HUES6 (cell line): ENCODE results near the gene SLA2.

Source experiments
- H3K27ac ChIP-seq: 2 replicates; pipeline ENCODE4 v1.7.0; 2013; ENCODE audit warnings: low read depth, mild to moderate bottlenecking, low read length, inconsistent platforms
- H3K27me3 ChIP-seq: 2 replicates; pipeline ENCODE4 v1.6.1; 2013; ENCODE audit warnings: low read length; ENCODE audit not compliant: control insufficient read depth, insufficient read depth
- H3K36me3 ChIP-seq: 2 replicates; pipeline ENCODE4 v1.6.1; 2013; ENCODE audit warnings: low read length; ENCODE audit not compliant: control insufficient read depth, insufficient read depth
- H3K4me1 ChIP-seq: 2 replicates; pipeline ENCODE4 v1.6.1; 2013; ENCODE audit warnings: low read length; ENCODE audit not compliant: control insufficient read depth, insufficient read depth
- H3K4me3 ChIP-seq: 2 replicates; pipeline ENCODE4 v1.5.1; 2013; ENCODE audit warnings: low read depth, low read length
- H3K9ac ChIP-seq: one replicate; pipeline ENCODE4 v1.6.1; 2013; ENCODE audit warnings: mild to moderate bottlenecking, low read length
- H3K9me3 ChIP-seq: 2 replicates; pipeline ENCODE4 v1.6.1; 2013; ENCODE audit warnings: low read depth, low read length; ENCODE audit not compliant: control insufficient read depth, insufficient read depth

SLA2 gene

DNA sequence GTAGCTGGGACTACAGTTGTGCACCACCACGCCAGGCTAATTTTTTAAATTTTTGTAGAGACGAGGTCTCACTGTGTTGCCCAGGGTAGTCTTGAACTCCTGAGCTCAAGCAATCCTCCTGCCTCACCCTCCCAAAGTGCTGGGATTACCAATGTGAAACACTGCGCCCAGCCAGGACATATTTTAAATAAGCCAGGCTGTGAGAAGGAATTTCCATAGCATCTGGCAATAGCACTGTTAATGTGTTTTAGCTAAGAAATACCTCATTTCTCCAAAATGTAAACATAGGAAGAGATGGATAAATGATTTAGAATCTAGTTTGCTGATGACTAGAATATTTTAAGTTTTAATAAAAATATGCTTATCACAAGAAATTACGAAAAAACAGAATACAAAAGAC, 27.0 kb upstream of the SLA2 start:
- Histone ChIP-seq H3K36me3 (peaks cover 11% of the 10 kb centered on the region), H3K9me3 (no peaks in the 10 kb centered on the region), H3K27ac (no peak overlapping the region), H3K4me1 (peaks cover 6% of the 10 kb centered on the region; the same call in 1 of the 2 replicates), H3K4me3 (no peak overlapping the region), H3K9ac (no peak overlapping the region), H3K27me3 (no peaks in the 10 kb centered on the region)

GRCh38 chr20:36670665-36671357, 24.8 kb upstream of the SLA2 start:
- no peak overlapping the region for H3K4me3 ChIP-seq
- H3K27me3 ChIP-seq = no peaks in the 10 kb centered on the region
- H3K27ac ChIP-seq = no peak overlapping the region
- peaks cover 13% of the 10 kb centered on the region for H3K36me3 ChIP-seq
- H3K4me1 ChIP-seq = no peaks in the 10 kb centered on the region
- H3K9ac ChIP-seq = no peak overlapping the region
- H3K9me3 ChIP-seq = no peaks in the 10 kb centered on the region

- Histone ChIP-seq H3K27ac (no peak overlapping the region), H3K9me3 (no peaks in the 10 kb centered on the region), H3K9ac (no peak overlapping the region), H3K27me3 (no peaks in the 10 kb centered on the region), H3K4me1 (no peaks in the 10 kb centered on the region), H3K4me3 (no peak overlapping the region), H3K36me3 (peaks cover 26% of the 10 kb centered on the region)
Observed at GRCh38 chr20:36666181-36666740, 20.3 kb upstream of the SLA2 start.

GRCh38 chr20:36663031-36663430, 17.0 kb upstream of the SLA2 start:
- Histone ChIP-seq H3K4me1 (no peaks in the 10 kb centered on the region), H3K9ac (no peak overlapping the region)

GRCh38 chr20:36658300-36658699, 12.3 kb upstream of the SLA2 start:
- H3K4me1 ChIP-seq = no peaks in the 10 kb centered on the region
- peaks cover 18% of the 10 kb centered on the region for H3K36me3 ChIP-seq
- no peaks in the 10 kb centered on the region for H3K9me3 ChIP-seq
- no peak overlapping the region for H3K4me3 ChIP-seq
- H3K9ac ChIP-seq = no peak overlapping the region
- H3K27me3 ChIP-seq = no peaks in the 10 kb centered on the region
- no peak overlapping the region for H3K27ac ChIP-seq

More at GRCh38 chr20:36663031-36663430, 17.0 kb upstream of the SLA2 start:
- H3K36me3 ChIP-seq = peaks cover 16% of the 10 kb centered on the region
- no peaks in the 10 kb centered on the region for H3K9me3 ChIP-seq
- no peak overlapping the region for H3K4me3 ChIP-seq
- H3K27ac ChIP-seq = no peak overlapping the region
- H3K27me3 ChIP-seq = no peaks in the 10 kb centered on the region

- no peak overlapping the region for H3K4me3 ChIP-seq
- H3K27ac ChIP-seq = no peak overlapping the region
- H3K9ac ChIP-seq = no peak overlapping the region
- H3K27me3 ChIP-seq = no peaks in the 10 kb centered on the region
- H3K4me1 ChIP-seq = no peaks in the 10 kb centered on the region
- no peaks in the 10 kb centered on the region for H3K9me3 ChIP-seq
- peaks cover 24% of the 10 kb centered on the region for H3K36me3 ChIP-seq
Observed at GRCh38 chr20:36656733-36657132, 10.7 kb upstream of the SLA2 start.

- H3K9me3 ChIP-seq = no peaks in the 10 kb centered on the region
- H3K9ac ChIP-seq = no peak overlapping the region
- H3K4me1 ChIP-seq = no peaks in the 10 kb centered on the region
- H3K27me3 ChIP-seq = no peaks in the 10 kb centered on the region
- no peak overlapping the region for H3K4me3 ChIP-seq
- peaks cover 21% of the 10 kb centered on the region for H3K36me3 ChIP-seq
- H3K27ac ChIP-seq = no peak overlapping the region
Observed at GRCh38 chr20:36655004-36655403, 9.0 kb upstream of the SLA2 start.

- Histone ChIP-seq H3K9me3 (no peaks in the 10 kb centered on the region), H3K27me3 (no peaks in the 10 kb centered on the region), H3K36me3 (peaks cover 21% of the 10 kb centered on the region), H3K4me3 (no peak overlapping the region), H3K4me1 (no peaks in the 10 kb centered on the region), H3K27ac (no peak overlapping the region), H3K9ac (no peak overlapping the region)
Observed at GRCh38 chr20:36654506-36654905, 8.5 kb upstream of the SLA2 start.

DNA sequence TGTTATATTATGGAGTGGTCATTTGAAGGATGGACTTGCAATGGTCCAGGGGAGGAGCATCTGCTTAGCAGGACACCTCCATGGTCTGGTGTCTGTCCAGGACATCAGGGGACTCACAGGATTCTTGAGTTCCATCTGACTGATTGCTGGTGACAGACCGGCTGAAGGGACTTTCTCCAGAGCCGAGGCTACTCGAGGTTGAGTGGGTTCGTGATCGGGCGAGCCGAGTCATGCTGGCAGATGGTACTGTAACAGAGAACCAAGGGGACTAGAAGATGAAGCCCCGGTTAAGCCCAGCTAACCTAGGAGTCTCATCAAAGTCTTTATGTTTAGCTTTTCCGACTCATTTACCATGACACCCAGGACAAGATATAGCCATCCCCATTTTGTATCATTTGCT, 7.5 kb upstream of the SLA2 start:
- no peak overlapping the region for H3K27ac ChIP-seq
- peaks cover 21% of the 10 kb centered on the region for H3K36me3 ChIP-seq
- H3K4me3 ChIP-seq = no peak overlapping the region
- no peaks in the 10 kb centered on the region for H3K27me3 ChIP-seq
- no peak overlapping the region for H3K9ac ChIP-seq
- no peaks in the 10 kb centered on the region for H3K9me3 ChIP-seq
- no peaks in the 10 kb centered on the region for H3K4me1 ChIP-seq

DNA sequence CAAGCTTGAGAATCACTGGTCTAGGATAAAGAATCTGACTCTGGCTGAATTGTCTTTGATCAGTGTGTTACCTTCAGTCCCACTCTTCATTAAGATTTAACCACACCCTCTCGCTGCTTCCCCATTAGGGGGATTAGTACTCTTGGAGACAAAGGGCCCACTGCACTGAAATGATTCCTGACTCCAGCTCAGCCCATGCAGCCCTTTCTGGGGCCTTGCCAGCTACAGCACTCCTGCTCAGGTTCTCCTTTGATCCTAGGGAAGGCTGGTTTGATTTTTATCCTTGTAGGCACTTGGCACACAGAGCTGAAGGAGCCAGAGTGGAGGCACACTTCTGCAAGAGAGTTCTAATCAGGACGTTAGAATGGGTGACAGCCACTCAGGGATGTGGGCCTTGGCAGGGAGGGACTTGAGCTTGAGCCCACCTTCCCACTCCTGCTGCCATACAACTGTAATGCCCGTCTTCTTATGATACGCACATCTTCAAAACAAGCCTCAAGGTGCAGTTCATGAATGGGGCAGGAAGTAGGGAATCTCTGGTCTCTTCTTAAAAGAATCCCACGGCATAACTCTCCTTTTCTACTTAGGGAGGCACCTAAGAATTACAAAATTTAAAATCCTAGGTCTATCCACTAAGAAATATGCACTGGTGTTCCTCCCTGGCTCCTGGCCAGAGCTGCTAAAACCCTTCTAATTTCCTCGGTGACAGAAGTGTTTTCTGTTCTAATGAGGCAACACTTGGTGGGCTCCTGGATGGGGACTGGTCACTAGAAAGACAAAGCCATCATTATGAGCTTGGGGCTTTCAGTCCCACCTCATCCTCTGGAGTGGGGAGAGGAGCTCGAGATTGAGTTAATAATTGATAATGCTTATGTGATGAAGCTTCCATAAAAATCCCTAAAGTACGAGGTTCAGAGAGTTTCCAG, 1.5 kb upstream of the SLA2 start:
- no peak overlapping the region for H3K4me3 ChIP-seq
- H3K27me3 ChIP-seq = no peaks in the 10 kb centered on the region
- H3K4me1 ChIP-seq = peaks cover 22% of the 10 kb centered on the region
- no peaks in the 10 kb centered on the region for H3K36me3 ChIP-seq
- no peaks in the 10 kb centered on the region for H3K9me3 ChIP-seq
- H3K9ac ChIP-seq = no peak overlapping the region
- H3K27ac ChIP-seq = no peak overlapping the region

DNA sequence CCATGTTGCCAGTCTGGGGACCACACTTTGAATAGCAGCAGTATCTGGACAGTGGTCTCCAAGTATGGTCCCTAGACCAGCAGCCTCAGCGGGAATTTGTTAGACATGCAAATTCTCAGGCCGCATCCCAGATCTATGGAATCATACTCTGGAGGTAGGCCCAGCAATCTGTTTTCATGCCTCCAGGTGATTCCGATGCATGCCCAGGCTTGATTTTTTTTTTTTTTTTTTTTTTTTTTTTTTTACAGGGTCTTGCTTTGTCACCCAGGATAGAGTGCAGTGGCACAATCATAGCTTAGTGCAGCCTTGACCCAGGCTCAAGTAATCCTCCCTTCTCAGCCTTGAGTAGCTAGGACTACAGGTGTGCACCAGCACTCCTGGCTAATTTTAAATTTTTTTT, 682 bp upstream of the SLA2 start:
- peaks cover 22% of the 10 kb centered on the region for H3K4me1 ChIP-seq
- no peak overlapping the region for H3K9ac ChIP-seq
- no peaks in the 10 kb centered on the region for H3K9me3 ChIP-seq
- H3K27ac ChIP-seq = no peak overlapping the region
- no peaks in the 10 kb centered on the region for H3K27me3 ChIP-seq
- no peaks in the 10 kb centered on the region for H3K36me3 ChIP-seq
- no peak overlapping the region for H3K4me3 ChIP-seq
